GM12878 (cell line): Measurements from ENCODE around the gene CLIP1. TPM values are rescaled to one million over a fixed set of nuclear protein-coding genes. Genes with fewer than 3 reads are reported as not detected.

ENCODE experiments used
- ATAC-seq: fragments of 200-7000 bp; cut with Tn5 transposase; 3 replicates; pipeline ENCODE4 v1.9.1; 2020; ENCODE audit warnings: mild to moderate bottlenecking, moderate library complexity
- BruUV-seq: library from RNA; stranded (reverse); fragments of 400-500 nt; replicated peaks from 2 replicates; lab custom pipeline; 2021; lab: Mats Ljungman, UMichigan
- CTCF ChIA-PET: fragments of 300-600 bp; sonication (Branson Sonifier 250); formaldehyde crosslinking; extraction: SDS; loops from one replicate; lab custom pipeline; 2021; ENCODE audit warnings: inconsistent platforms; lab: Yijun Ruan, JAX
- POLR2A ChIA-PET: fragments of 350-600 bp; formaldehyde crosslinking; extraction: SDS; loops from one replicate; lab custom pipeline; 2021; ENCODE audit warnings: inconsistent platforms; lab: Charles Lee
- RAD21 ChIA-PET: fragments of 300-600 bp; sonication (Branson Sonifier 250); formaldehyde crosslinking; loops from one replicate; lab custom pipeline; 2023; ENCODE audit warnings: antibody characterized with exemption; ENCODE audit not compliant: unreplicated experiment; lab: Charles Lee
- SMC1A ChIA-PET: fragments of 300-600 bp; sonication (Branson Sonifier 250); formaldehyde crosslinking; loops from one replicate; lab custom pipeline; 2023; ENCODE audit not compliant: unreplicated experiment, uncharacterized antibody; lab: Charles Lee
- DNase-seq: peaks from one replicate; pipeline ENCODE4 v3.0.0-alpha.2; 2011; ENCODE audit warnings: low read depth, low spot score
- FAIRE-seq: peaks from 3 replicates; lab custom pipeline; 2011; peaks lifted over from hg19 to GRCh38; lab: Jason Lieb, UNC
- H2AFZ ChIP-seq: 2 replicates; pipeline ENCODE4 v1.6.0; 2011; ENCODE audit warnings: low read depth, low read length, control low read depth; ENCODE audit not compliant: control insufficient read depth
- H3K27ac ChIP-seq: 2 replicates; pipeline ENCODE4 v1.5.1; 2011; ENCODE audit warnings: control low read depth; ENCODE audit not compliant: control insufficient read depth, insufficient read depth
- H3K27me3 ChIP-seq, 2 experiments: replicated peaks in 1 of 2; 2 replicates each; pipeline versions ENCODE4 v1.6.0 to v1.6.1; 2011; ENCODE audit warnings: low read length in 1 of 2; ENCODE audit not compliant: control insufficient read depth in 2 of 2, insufficient read depth in 2 of 2
- H3K36me3 ChIP-seq, 2 experiments: 2 replicates each; pipeline ENCODE4 v1.5.1; 2011; ENCODE audit warnings: low read length in 1 of 2; ENCODE audit not compliant: control insufficient read depth in 2 of 2, insufficient read depth in 2 of 2
- H3K4me1 ChIP-seq: 2 replicates; pipeline ENCODE4 v1.6.1; 2011; ENCODE audit warnings: mild to moderate bottlenecking, low read length, moderate library complexity, mixed read lengths; ENCODE audit not compliant: control insufficient read depth, insufficient read depth
- H3K4me2 ChIP-seq: 2 replicates; pipeline ENCODE4 v1.6.0; 2011; ENCODE audit warnings: control low read depth; ENCODE audit not compliant: control insufficient read depth, insufficient read depth
- H3K4me3 ChIP-seq: fragments of 200-600 bp; sonication (generic); 2 replicates; pipeline ENCODE4 v1.5.1; 2016
- H3K79me2 ChIP-seq: 2 replicates; pipeline ENCODE4 v1.6.0; 2011; ENCODE audit warnings: low read length; ENCODE audit not compliant: control insufficient read depth, insufficient read depth
- H3K9ac ChIP-seq: 2 replicates; pipeline ENCODE4 v1.8.0; 2011; ENCODE audit warnings: low read length, control low read depth, mixed read lengths; ENCODE audit not compliant: control insufficient read depth, insufficient read depth
- H3K9me3 ChIP-seq: replicated peaks from 3 replicates; pipeline ENCODE4 v1.5.1; 2011; ENCODE audit warnings: mild to moderate bottlenecking, low read length; ENCODE audit not compliant: control insufficient read depth, insufficient read depth
- H4K20me1 ChIP-seq: 2 replicates; pipeline ENCODE4 v1.6.0; 2011; ENCODE audit not compliant: control insufficient read depth, insufficient read depth
- BCL11A ChIP-seq: IDR thresholded peaks from 2 replicates; pipeline ENCODE4 v1.6.1; 2011; ENCODE audit warnings: low read depth, low read length
- BHLHE40 ChIP-seq, 2 experiments: fragments of 450-650 bp in 1 of 2; IDR thresholded peaks; 2 replicates each; pipeline ENCODE4 v1.6.1; 2011 to 2017; ENCODE audit warnings: low read depth in 2 of 2, borderline replicate concordance in 1 of 2, improper control_type of control experiment in 1 of 2, low read length in 1 of 2, mild to moderate bottlenecking in 1 of 2
- EED ChIP-seq: sonication (generic); IDR thresholded peaks from 2 replicates; pipeline ENCODE4 v1.6.1; 2016; ENCODE audit warnings: antibody characterized with exemption, low read depth
- HDAC2 ChIP-seq: fragments of 200-600 bp; sonication (generic); IDR thresholded peaks from 2 replicates; pipeline ENCODE4 v1.6.1; 2017
- IKZF1 ChIP-seq: fragments of 450-650 bp; conservative IDR thresholded peaks from 2 replicates; pipeline ENCODE4 v1.6.1; 2017; ENCODE audit warnings: antibody characterized with exemption, mild to moderate bottlenecking
- KAT2A ChIP-seq: conservative IDR thresholded peaks from 2 replicates; pipeline ENCODE4 v1.6.1; 2011; ENCODE audit warnings: low read depth, low read length; ENCODE audit not compliant: control insufficient read depth
- LARP7 ChIP-seq: fragments of 450-650 bp; IDR thresholded peaks from 2 replicates; pipeline ENCODE4 v1.6.1; 2017; ENCODE audit warnings: mild to moderate bottlenecking
- MLLT1 ChIP-seq: fragments of 450-650 bp; IDR thresholded peaks from 2 replicates; pipeline ENCODE4 v1.6.1; 2016; ENCODE audit warnings: mild to moderate bottlenecking
- NR2C1 ChIP-seq: fragments of 450-650 bp; IDR thresholded peaks from 2 replicates; pipeline ENCODE4 v1.6.1; 2017; ENCODE audit warnings: antibody characterized with exemption, mild to moderate bottlenecking, moderate library complexity
- SIX5 ChIP-seq: IDR thresholded peaks from 2 replicates; pipeline ENCODE4 v1.6.1; 2011; ENCODE audit warnings: mild to moderate bottlenecking, low read depth, low read length, moderate library complexity; ENCODE audit not compliant: severe bottlenecking
- SREBF1 ChIP-seq: IDR thresholded peaks from 2 replicates; pipeline ENCODE4 v1.6.1; 2012; ENCODE audit warnings: mild to moderate bottlenecking, low read length
- SREBF2 ChIP-seq: IDR thresholded peaks from 2 replicates; pipeline ENCODE4 v1.6.1; 2012; ENCODE audit warnings: mild to moderate bottlenecking, low read length
- WRNIP1 ChIP-seq: IDR thresholded peaks from 2 replicates; pipeline ENCODE4 v1.6.1; 2011; ENCODE audit warnings: low read depth, low read length, improper control_type of control experiment, borderline replicate concordance
- ZBTB11 ChIP-seq: fragments of 450-650 bp; formaldehyde crosslinking; IDR thresholded peaks from 2 replicates; pipeline ENCODE4 v1.5.0; 2022; ENCODE audit warnings: mild to moderate bottlenecking, missing genetic modification characterization
- ZBTB4 ChIP-seq: fragments of 450-650 bp; formaldehyde crosslinking; IDR thresholded peaks from 2 replicates; pipeline ENCODE4 v1.4.0; 2022; ENCODE audit warnings: mild to moderate bottlenecking, moderate library complexity
- ZNF207 ChIP-seq: fragments of 450-650 bp; IDR thresholded peaks from 2 replicates; pipeline ENCODE4 v1.6.1; 2014; ENCODE audit warnings: antibody characterized with exemption, mild to moderate bottlenecking, borderline replicate concordance
- WGBS: methylation state at CpG from one replicate; pipeline ENCODE4 v1.1.6; 2016; ENCODE audit warnings: low lambda C conversion rate; ENCODE audit not compliant: insufficient replicate concordance, insufficient coverage; ENCODE audit errors: missing lambda C conversion rate; 5-methylcytosine and 5-hydroxymethylcytosine counted together
- in situ Hi-C: fragments of 300-500 bp; cut with MboI; formaldehyde crosslinking; loops from 9 replicates; pipeline ENCODE4 v1.14.3; 2018; ENCODE audit warnings: mixed read lengths
- intact Hi-C: fragments of 100-400 bp; cut with micrococcal nuclease; formaldehyde crosslinking; loops from one replicate; pipeline ENCODE4 v1.14.2; 2022; ENCODE audit not compliant: unreplicated experiment
- polyA plus RNA-seq, 11 experiments: library from polyadenylated mRNA; depleted of rRNA in 4 of 11; unstranded in 6 of 11; stranded (reverse) in 5 of 11; fragments of >200 nt; fragmentation: Nextera tagmentation in 4 of 11; fragmentation: Illumina TruSeq in 1 of 11; extraction: Ambion mirVana in 4 of 11; extraction: Trizol in 1 of 11; gene quantifications; 1 replicate in 1 of 11; 2 replicates in 10 of 11; pipeline versions ENCODE4 v1.2.1 to v1.2.3, GENCODE V29; 2011 to 2016; ENCODE audit warnings: inconsistent platforms in 2 of 11, missing spikeins in 2 of 11, low read depth in 1 of 11
- total RNA-seq, 4 experiments: library from RNA; depleted of rRNA in 3 of 4; stranded (reverse); fragments of >200 nt in 3 of 4; fragmentation: Illumina TruSeq in 1 of 4; extraction: Trizol in 1 of 4; gene quantifications; 2 replicates each; pipeline versions ENCODE4 v1.2.1 to v1.2.3, GENCODE V29; 2013 to 2021

Gene CLIP1
- total and polyA plus RNA-seq, 10 of the 15 experiments (the other 5 are each of a cell fraction or from before 2014, with no cell fraction given): 6.0 to 45.4 (median 25.2) TPM

GRCh38 chr12:122228092-122228491 lies 194.4 kb downstream of the CLIP1 start:
- ChIA-PET POLR2A (no interaction called here), CTCF (no interaction called here), RAD21 (no interaction called here), SMC1A (no interaction called here)
- intact Hi-C loops (no loop called here), in situ Hi-C loops (no loop called here)
- no peak for ATAC-seq
- Histone ChIP-seq H3K9me3 (no peaks in the 10 kb centered on the region), H3K27ac (no peak overlapping the region), H4K20me1 (no peaks in the 10 kb centered on the region; the same call in 1 of the 2 replicates), H3K4me1 (peaks cover 16% of the 10 kb centered on the region), H3K4me3 (no peak overlapping the region), H3K27me3 (no peaks in the 10 kb centered on the region), H3K9ac (no peak overlapping the region), H2AFZ (no peak overlapping the region), H3K79me2 (peaks cover 23% of the 10 kb centered on the region), H3K36me3 (peaks cover 0 to 4% of the 10 kb centered on the region in 2 experiments; a peak in 3 of 4 replicates), H3K4me2 (no peak overlapping the region)
- DNase-seq: no peak
- WGBS: 94% methylated on average over 5 of the region's 5 CpGs
- no TSS peak for BruUV-seq
- FAIRE-seq: no peak
- TF ChIP-seq IKZF1: no peak
- no peak for TF ChIP-seq KAT2A
- TF ChIP-seq EED: no peak
- TF ChIP-seq SREBF2: no peak
- TF ChIP-seq SIX5: no peak
- no peak for TF ChIP-seq MLLT1
- no peak for TF ChIP-seq HDAC2
- TF ChIP-seq BCL11A: no peak
- TF ChIP-seq ZBTB4 (CRISPR knock-in tag): no peak
- TF ChIP-seq SREBF1: no peak
- no peak for TF ChIP-seq LARP7
- TF ChIP-seq WRNIP1: no peak
- no peak for TF ChIP-seq NR2C1
- no peak for TF ChIP-seq ZBTB11 (CRISPR knock-in tag)
- no peak for TF ChIP-seq BHLHE40 (IDR thresholded peaks at IDR 0.05; ENCODE audit: borderline replicate concordance in 1 of 2, low read depth in 2 of 2, low read length in 1 of 2)
- TF ChIP-seq ZNF207: no peak
